GM12801 (cell line): Measurements from ENCODE around the gene MARK2.

ENCODE experiments used
- TF ChIP-seq, protein P1 (sequence below): IDR thresholded peaks from one replicate; pipeline ENCODE4 v1.5.1; 2011; ENCODE audit warnings: control low read depth; ENCODE audit not compliant: insufficient read length; ENCODE audit errors: extremely low read depth

Gene MARK2

GRCh38 chr11:63877658-63878241 is 38.8 kb downstream of the MARK2 start:
- TF ChIP-seq, protein P1, sequence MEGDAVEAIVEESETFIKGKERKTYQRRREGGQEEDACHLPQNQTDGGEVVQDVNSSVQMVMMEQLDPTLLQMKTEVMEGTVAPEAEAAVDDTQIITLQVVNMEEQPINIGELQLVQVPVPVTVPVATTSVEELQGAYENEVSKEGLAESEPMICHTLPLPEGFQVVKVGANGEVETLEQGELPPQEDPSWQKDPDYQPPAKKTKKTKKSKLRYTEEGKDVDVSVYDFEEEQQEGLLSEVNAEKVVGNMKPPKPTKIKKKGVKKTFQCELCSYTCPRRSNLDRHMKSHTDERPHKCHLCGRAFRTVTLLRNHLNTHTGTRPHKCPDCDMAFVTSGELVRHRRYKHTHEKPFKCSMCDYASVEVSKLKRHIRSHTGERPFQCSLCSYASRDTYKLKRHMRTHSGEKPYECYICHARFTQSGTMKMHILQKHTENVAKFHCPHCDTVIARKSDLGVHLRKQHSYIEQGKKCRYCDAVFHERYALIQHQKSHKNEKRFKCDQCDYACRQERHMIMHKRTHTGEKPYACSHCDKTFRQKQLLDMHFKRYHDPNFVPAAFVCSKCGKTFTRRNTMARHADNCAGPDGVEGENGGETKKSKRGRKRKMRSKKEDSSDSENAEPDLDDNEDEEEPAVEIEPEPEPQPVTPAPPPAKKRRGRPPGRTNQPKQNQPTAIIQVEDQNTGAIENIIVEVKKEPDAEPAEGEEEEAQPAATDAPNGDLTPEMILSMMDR: no peak

GRCh38 chr11:63879598-63880402 is 40.9 kb downstream of the MARK2 start:
- TF ChIP-seq, protein P1: no peak

GRCh38 chr11:63880403-63880790 is 41.5 kb downstream of the MARK2 start:
- TF ChIP-seq, protein P1: no peak

GRCh38 chr11:63882555-63883242 is 43.8 kb downstream of the MARK2 start:
- TF ChIP-seq, protein P1: no peak

DNA sequence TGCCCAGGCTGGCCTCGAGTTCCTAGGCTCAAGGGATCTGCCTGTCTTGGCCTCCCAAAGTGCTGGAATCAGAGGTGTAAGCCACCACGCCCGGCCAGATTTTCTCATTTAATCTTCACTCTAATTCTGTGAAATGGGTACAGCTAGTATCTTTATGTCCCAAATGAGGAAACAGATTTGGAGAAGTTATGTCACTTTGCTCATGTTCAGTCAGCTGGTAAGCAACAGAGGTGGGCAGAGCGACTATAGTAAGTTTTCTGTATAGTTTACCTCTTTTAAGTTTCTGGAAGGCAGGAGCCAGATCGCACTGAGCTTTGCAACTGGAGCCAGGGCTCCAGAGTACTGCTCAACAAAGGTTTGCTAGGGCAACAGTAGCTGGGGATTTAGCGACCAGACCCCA is 44.9 kb downstream of the MARK2 start:
- TF ChIP-seq, protein P1: no peak

DNA sequence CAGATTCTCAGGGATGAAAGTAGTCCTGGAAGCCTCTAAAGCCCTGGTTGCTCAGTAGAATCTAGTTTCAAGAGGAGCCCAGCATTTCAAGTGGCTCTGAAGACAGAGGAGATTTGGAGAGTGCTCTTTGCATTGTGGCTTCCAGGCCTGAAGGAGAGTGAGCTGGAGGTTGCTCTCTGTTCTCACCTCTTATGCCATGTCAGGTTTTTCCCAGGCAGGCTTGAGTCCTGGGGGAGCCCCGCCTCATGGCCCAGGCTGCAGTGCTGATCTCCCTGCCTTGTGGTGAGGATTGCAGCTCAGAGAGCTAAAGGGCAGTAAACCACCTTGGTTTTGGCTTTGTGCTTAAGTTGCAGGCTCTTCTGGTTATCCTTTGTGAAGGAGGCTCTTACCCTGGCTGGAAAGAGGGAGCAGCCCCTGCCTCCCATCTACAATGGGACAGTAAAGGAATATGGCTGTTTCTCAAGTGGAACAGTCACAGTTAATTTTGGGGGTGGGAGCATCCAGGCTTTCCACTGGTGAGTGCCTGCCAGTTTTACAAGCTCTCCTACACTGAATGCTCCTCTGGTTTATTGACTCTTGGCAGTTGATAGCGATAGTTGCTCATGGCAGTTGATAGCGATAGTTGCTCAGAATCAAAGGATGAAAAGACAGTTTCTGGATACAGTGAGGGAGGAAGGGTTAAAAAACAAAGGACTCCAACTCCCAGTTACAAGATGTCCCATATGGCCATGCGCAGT is 45.5 kb downstream of the MARK2 start:
- TF ChIP-seq, protein P1: no peak
